CD4-positive, alpha-beta T cell (primary cell): ENCODE results near the gene DTD1. TPM values are rescaled to one million over a fixed set of nuclear protein-coding genes. Genes with fewer than 3 reads are reported as not detected.

Source experiments
- ATAC-seq: fragments of 200-7000 bp; cut with Tn5 transposase; one replicate; pipeline ENCODE4 v1.10.0; 2022; ENCODE audit warnings: mild to moderate bottlenecking; ENCODE audit not compliant: poor library complexity
- CTCF ChIA-PET: fragments of 350-600 bp; sonication (Branson Sonifier 250); formaldehyde crosslinking; loops from one replicate; lab custom pipeline; 2021; ENCODE audit warnings: antibody characterized with exemption, inconsistent platforms; lab: Charles Lee
- POLR2A ChIA-PET: fragments of 350-600 bp; sonication (Branson Sonifier 250); formaldehyde crosslinking; loops from one replicate; lab custom pipeline; 2021; ENCODE audit warnings: antibody characterized with exemption, inconsistent platforms; lab: Charles Lee
- DNase-seq, 14 experiments: peaks; one replicate each; pipeline ENCODE4 v3.0.0-alpha.2; 2013 to 2020; ENCODE audit warnings: mixed read lengths in 2 of 14
- H3K27ac ChIP-seq, 2 donors: one replicate each; pipeline versions ENCODE4 v1.5.1 to v1.7.0; 2013; ENCODE audit warnings: low read length in 2 of 2, low read depth in 1 of 2, mild to moderate bottlenecking in 1 of 2
- H3K27me3 ChIP-seq, 2 experiments: 1 replicate in 1 of 2; 2 replicates in 1 of 2; pipeline versions ENCODE4 v1.6.1 to v1.7.0; 2013; ENCODE audit warnings: low read length in 2 of 2, control low read depth in 1 of 2, mild to moderate bottlenecking in 1 of 2, moderate library complexity in 1 of 2; ENCODE audit not compliant: insufficient read depth in 2 of 2, control insufficient read depth in 1 of 2
- H3K36me3 ChIP-seq: one replicate; pipeline ENCODE4 v1.6.1; 2013; ENCODE audit warnings: low read length, control low read depth; ENCODE audit not compliant: insufficient read depth
- H3K4me1 ChIP-seq: one replicate; pipeline ENCODE4 v1.6.1; 2013; ENCODE audit warnings: low read length, control low read depth; ENCODE audit not compliant: insufficient read depth
- H3K4me3 ChIP-seq: one replicate; pipeline ENCODE4 v1.5.1; 2013; ENCODE audit warnings: mild to moderate bottlenecking, low read length, moderate library complexity
- H3K9me3 ChIP-seq, 2 experiments: 1 replicate in 1 of 2; 2 replicates in 1 of 2; pipeline versions ENCODE4 v1.6.1 to v1.7.0; 2013; ENCODE audit warnings: low read length in 2 of 2, mild to moderate bottlenecking in 2 of 2, control low read depth in 1 of 2, moderate library complexity in 1 of 2; ENCODE audit not compliant: control insufficient read depth in 1 of 2, insufficient read depth in 1 of 2
- H3K27ac Mint-ChIP-seq: one replicate; pipeline ENCODE4 v1.8.0; 2020; ENCODE audit warnings: mixed read lengths
- H3K27me3 Mint-ChIP-seq: one replicate; pipeline ENCODE4 v1.8.0; 2021; ENCODE audit warnings: mixed read lengths
- H3K36me3 Mint-ChIP-seq: one replicate; pipeline ENCODE4 v1.8.0; 2021; ENCODE audit warnings: low read depth, mixed read lengths
- H3K4me1 Mint-ChIP-seq: one replicate; pipeline ENCODE4 v1.8.0; 2021; ENCODE audit warnings: low read depth, mixed read lengths
- H3K4me3 Mint-ChIP-seq: one replicate; pipeline ENCODE4 v1.8.0; 2020; ENCODE audit warnings: mild to moderate bottlenecking, mixed read lengths
- H3K9me3 Mint-ChIP-seq: one replicate; pipeline ENCODE4 v1.8.0; 2020; ENCODE audit warnings: mixed read lengths
- CTCF ChIP-seq: fragments of 200-600 bp; IDR thresholded peaks from one replicate; pipeline ENCODE4 v1.8.0; 2022; ENCODE audit warnings: antibody characterized with exemption, mild to moderate bottlenecking
- intact Hi-C, 2 experiments: fragments of 100-400 bp; cut with DNase I in 1 of 2; cut with micrococcal nuclease in 1 of 2; formaldehyde crosslinking; loops; one replicate each; pipeline versions ENCODE4 v1.15.1 to v1.9.0; 2023 to 2025; cut with DNase I, micrococcal nuclease
- total RNA-seq, 174 experiments: library from RNA in 2 of 174; stranded (reverse) in 2 of 174; gene quantifications; one replicate each; pipeline ENCODE4 v1.2.3 and lab custom pipeline; 2021 to 2026

Gene DTD1
- total RNA-seq, 2 experiments from 2014 or later: 15.4 to 16.1 TPM

- peaks cover 9% of the 10 kb centered on the region for H3K36me3 Mint-ChIP-seq
- TF ChIP-seq CTCF: no peak
- no peak overlapping the region for H3K27ac ChIP-seq
- peaks cover 0 to 2% of the 10 kb centered on the region in 2 experiments for H3K27me3 ChIP-seq
- H3K36me3 ChIP-seq: no peaks in the 10 kb centered on the region
- peaks cover 11% of the 10 kb centered on the region for H3K4me1 ChIP-seq
- H3K27me3 Mint-ChIP-seq: peaks cover 20% of the 10 kb centered on the region
- peaks cover 28% of the 10 kb centered on the region for H3K4me1 Mint-ChIP-seq
- H3K4me3 Mint-ChIP-seq: no peak overlapping the region
- ATAC-seq: no peak
- H3K9me3 ChIP-seq: no peaks in the 10 kb centered on the region
- H3K27ac Mint-ChIP-seq: no peak overlapping the region
- ChIA-PET CTCF (no interaction called here), POLR2A (no interaction called here)
- H3K9me3 Mint-ChIP-seq: peaks cover 7% of the 10 kb centered on the region
- H3K4me3 ChIP-seq: no peak overlapping the region
- intact Hi-C loops: loop anchor here (5.0 to 10.0 kb wide), 5 partner anchors 329 to 1918 kb away; partner anchors contain the start of genes CFAP61 (in 1 of the 2), CRNKL1 (in 1 of the 2), DZANK1 (in 1 of the 2) and MGME1 (in 1 of the 2)
- no peak for DNase-seq
Observed at GRCh38 chr20:18796282-18796833, 208.5 kb downstream of the DTD1 start.

GRCh38 chr20:18801516-18801915 lies 213.7 kb downstream of the DTD1 start:
- H3K27me3 Mint-ChIP-seq: peaks cover 10% of the 10 kb centered on the region
- H3K9me3 Mint-ChIP-seq: peaks cover 1% of the 10 kb centered on the region
- no peaks in the 10 kb centered on the region for H3K36me3 ChIP-seq
- no peak overlapping the region for H3K27ac ChIP-seq
- no peaks in the 10 kb centered on the region for H3K36me3 Mint-ChIP-seq
- intact Hi-C loops: no loop called here
- ChIA-PET CTCF (no interaction called here), POLR2A (no interaction called here)
- H3K4me3 Mint-ChIP-seq: no peak overlapping the region
- H3K4me1 Mint-ChIP-seq: peaks cover 16% of the 10 kb centered on the region
- H3K9me3 ChIP-seq: no peaks in the 10 kb centered on the region
- no peak overlapping the region for H3K27ac Mint-ChIP-seq
- H3K4me1 ChIP-seq: peaks cover 2% of the 10 kb centered on the region
- ATAC-seq (no peak), DNase-seq (no peak)
- H3K27me3 ChIP-seq: peaks cover 0 to 8% of the 10 kb centered on the region in 2 experiments
- TF ChIP-seq CTCF: no peak
- no peak overlapping the region for H3K4me3 ChIP-seq

GRCh38 chr20:18802012-18802634 lies 214.3 kb downstream of the DTD1 start:
- H3K9me3 ChIP-seq: no peaks in the 10 kb centered on the region
- H3K27me3 ChIP-seq: peaks cover 0 to 8% of the 10 kb centered on the region in 2 experiments
- no peak overlapping the region for H3K27ac ChIP-seq
- H3K36me3 Mint-ChIP-seq: no peaks in the 10 kb centered on the region
- H3K9me3 Mint-ChIP-seq: no peaks in the 10 kb centered on the region
- H3K27ac Mint-ChIP-seq: no peak overlapping the region
- intact Hi-C loops: no loop called here
- DNase-seq (no peak), ATAC-seq (no peak)
- no peak overlapping the region for H3K4me3 Mint-ChIP-seq
- CTCF ChIA-PET: no interaction called here
- H3K36me3 ChIP-seq: no peaks in the 10 kb centered on the region
- peaks cover 16% of the 10 kb centered on the region for H3K4me1 Mint-ChIP-seq
- TF ChIP-seq CTCF: no peak
- peaks cover 10% of the 10 kb centered on the region for H3K27me3 Mint-ChIP-seq
- POLR2A ChIA-PET: no interaction called here
- H3K4me3 ChIP-seq: no peak overlapping the region
- peaks cover 2% of the 10 kb centered on the region for H3K4me1 ChIP-seq
